Uterus (tissue), 4 donors: Measurements from ENCODE around the gene ADCY2. TPM values are rescaled to one million over a fixed set of nuclear protein-coding genes. Genes with fewer than 3 reads are reported as not detected.

Source experiments
- DNase-seq, 2 donors: peaks; one replicate each; pipeline ENCODE4 v3.0.0-alpha.2; 2019 to 2020
- H3K27ac ChIP-seq, 2 donors: fragments of 200-600 bp; sonication (generic); 1 replicate in 1 of 2; 2 replicates in 1 of 2; pipeline ENCODE4 v1.5.1; 2016 to 2018
- H3K27me3 ChIP-seq, 2 donors: fragments of 200-600 bp; sonication (generic); one replicate each; pipeline ENCODE4 v1.5.1; 2018 to 2019; ENCODE audit warnings: control low read depth in 1 of 2
- H3K36me3 ChIP-seq, 2 donors: fragments of 200-600 bp; sonication (generic); one replicate each; pipeline ENCODE4 v1.5.1; 2019; ENCODE audit warnings: control low read depth in 1 of 2
- H3K4me1 ChIP-seq, 2 donors: fragments of 200-600 bp; sonication (generic); one replicate each; pipeline ENCODE4 v1.5.1; 2018 to 2019; ENCODE audit warnings: control low read depth in 1 of 2
- H3K4me3 ChIP-seq, 2 donors: fragments of 200-600 bp; sonication (generic); 1 replicate in 1 of 2; 2 replicates in 1 of 2; pipeline ENCODE4 v1.5.1; 2018 to 2019; ENCODE audit warnings: mild to moderate bottlenecking in 1 of 2
- H3K9me3 ChIP-seq, 2 donors: fragments of 200-600 bp; sonication (generic); one replicate each; pipeline ENCODE4 v1.5.1; 2019; ENCODE audit warnings: control low read depth in 1 of 2
- POLR2A ChIP-seq, 2 donors: fragments of 450-650 bp; IDR thresholded peaks; one replicate each; pipeline ENCODE4 v1.6.1; 2016; ENCODE audit warnings: antibody characterized with exemption in 2 of 2, mild to moderate bottlenecking in 1 of 2, moderate library complexity in 1 of 2
- intact Hi-C: fragments of 100-400 bp; cut with DNase I; formaldehyde crosslinking; loops from one replicate; pipeline ENCODE4 v1.15.1; 2023; ENCODE audit warnings: low total_unique reads
- total RNA-seq, 4 donors: library from RNA; depleted of rRNA in 3 of 4; stranded (reverse); fragments of >200 nt in 3 of 4; gene quantifications; one replicate each; pipeline versions ENCODE4 v1.1.0 to v1.2.4, GENCODE V29; 2014 to 2023
- TF ChIP-seq, protein P1 (sequence below), 4 experiments: fragments of 200-600 bp in 2 of 4; fragments of 450-650 bp in 2 of 4; sonication (generic) in 2 of 4; IDR thresholded peaks; one replicate each; pipeline ENCODE4 v1.5.1; 2016 to 2019; ENCODE audit warnings: antibody characterized with exemption in 4 of 4, mild to moderate bottlenecking in 2 of 4, moderate library complexity in 1 of 4
- donor health status: DM: yes; HTN: yes; CAD: no.

ADCY2 gene
- total RNA-seq, 4 donors from 2014 or later, result 3.8 to 25.3 (median 4.5) TPM

DNA sequence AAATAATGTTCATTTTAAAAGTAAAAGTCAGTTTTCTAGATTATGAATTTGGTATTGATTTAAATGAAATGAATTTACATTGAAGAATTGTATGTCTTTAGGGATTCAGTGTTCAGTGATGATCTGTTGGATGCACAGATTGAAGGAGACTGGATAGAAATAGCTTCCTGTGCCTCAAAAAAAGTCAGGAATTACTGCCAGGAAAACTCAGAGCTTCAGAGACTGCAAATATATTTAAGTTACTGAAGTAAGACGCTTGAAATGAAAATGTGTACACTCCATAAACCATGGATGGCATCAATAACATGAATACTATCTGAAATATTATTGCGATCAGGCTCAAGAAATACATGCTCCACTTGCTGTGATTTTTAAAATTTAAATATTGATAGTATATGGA, 60.3 kb downstream of the ADCY2 start:
- H3K27me3 ChIP-seq, result no peaks in the 10 kb centered on the region
- TF ChIP-seq, protein P1, sequence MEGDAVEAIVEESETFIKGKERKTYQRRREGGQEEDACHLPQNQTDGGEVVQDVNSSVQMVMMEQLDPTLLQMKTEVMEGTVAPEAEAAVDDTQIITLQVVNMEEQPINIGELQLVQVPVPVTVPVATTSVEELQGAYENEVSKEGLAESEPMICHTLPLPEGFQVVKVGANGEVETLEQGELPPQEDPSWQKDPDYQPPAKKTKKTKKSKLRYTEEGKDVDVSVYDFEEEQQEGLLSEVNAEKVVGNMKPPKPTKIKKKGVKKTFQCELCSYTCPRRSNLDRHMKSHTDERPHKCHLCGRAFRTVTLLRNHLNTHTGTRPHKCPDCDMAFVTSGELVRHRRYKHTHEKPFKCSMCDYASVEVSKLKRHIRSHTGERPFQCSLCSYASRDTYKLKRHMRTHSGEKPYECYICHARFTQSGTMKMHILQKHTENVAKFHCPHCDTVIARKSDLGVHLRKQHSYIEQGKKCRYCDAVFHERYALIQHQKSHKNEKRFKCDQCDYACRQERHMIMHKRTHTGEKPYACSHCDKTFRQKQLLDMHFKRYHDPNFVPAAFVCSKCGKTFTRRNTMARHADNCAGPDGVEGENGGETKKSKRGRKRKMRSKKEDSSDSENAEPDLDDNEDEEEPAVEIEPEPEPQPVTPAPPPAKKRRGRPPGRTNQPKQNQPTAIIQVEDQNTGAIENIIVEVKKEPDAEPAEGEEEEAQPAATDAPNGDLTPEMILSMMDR (IDR thresholded peaks at IDR 0.05), result no peak
- no peak for TF ChIP-seq POLR2A (IDR thresholded peaks at IDR 0.05)
- no peaks in the 10 kb centered on the region for H3K36me3 ChIP-seq
- no peak overlapping the region for H3K4me3 ChIP-seq
- H3K9me3 ChIP-seq, result no peaks in the 10 kb centered on the region
- no peak for DNase-seq
- intact Hi-C loops, result no loop called here
- H3K27ac ChIP-seq, result no peak overlapping the region
- no peaks in the 10 kb centered on the region for H3K4me1 ChIP-seq

DNA sequence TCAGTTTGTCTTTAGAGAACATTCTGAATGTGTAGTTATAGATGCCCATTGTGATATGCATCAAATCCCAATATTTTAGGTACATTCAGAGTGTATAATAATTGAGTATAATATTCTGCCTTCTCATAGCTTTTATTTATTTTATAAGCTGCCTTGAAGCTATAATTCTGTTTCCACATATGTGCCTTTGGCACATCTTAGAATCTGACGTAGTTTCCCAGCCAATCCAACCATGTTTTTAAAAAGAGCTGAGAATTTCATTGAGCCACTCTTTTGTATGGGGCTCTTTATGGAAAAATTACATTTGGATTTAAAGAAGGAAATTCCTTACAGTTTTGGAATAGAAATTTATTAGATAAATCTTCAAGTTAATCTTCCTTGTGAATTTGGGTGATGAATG, 65.4 kb downstream of the ADCY2 start:
- no peaks in the 10 kb centered on the region for H3K9me3 ChIP-seq
- no peak for TF ChIP-seq POLR2A (IDR thresholded peaks at IDR 0.05)
- TF ChIP-seq, protein P1 (IDR thresholded peaks at IDR 0.05), result no peak
- no peaks in the 10 kb centered on the region for H3K36me3 ChIP-seq
- no peak overlapping the region for H3K27ac ChIP-seq
- intact Hi-C loops, result no loop called here
- H3K27me3 ChIP-seq, result no peaks in the 10 kb centered on the region
- no peak for DNase-seq
- H3K4me1 ChIP-seq, result no peaks in the 10 kb centered on the region
- no peak overlapping the region for H3K4me3 ChIP-seq

DNA sequence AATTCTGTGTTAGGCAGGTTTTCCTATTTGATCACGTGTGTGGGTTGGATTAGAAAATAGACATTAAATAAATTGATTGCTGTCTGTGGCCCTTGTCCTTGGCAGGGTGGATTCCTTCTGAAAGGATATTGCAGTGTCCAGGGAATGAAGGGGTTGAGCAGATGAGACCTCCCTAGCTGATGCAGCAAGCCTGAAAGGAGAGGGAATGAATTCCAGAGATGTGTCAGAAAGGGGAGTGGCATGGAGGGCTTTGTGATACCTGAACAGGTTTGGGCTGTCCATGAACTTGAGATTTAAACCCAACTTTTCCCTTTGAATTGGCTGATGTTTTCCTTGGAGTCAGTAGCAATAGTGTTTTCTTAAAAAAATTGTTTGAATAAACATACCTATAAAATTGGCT, 66.8 kb downstream of the ADCY2 start:
- Histone ChIP-seq H3K9me3 (no peaks in the 10 kb centered on the region), H3K4me1 (no peaks in the 10 kb centered on the region), H3K36me3 (no peaks in the 10 kb centered on the region), H3K4me3 (no peak overlapping the region), H3K27ac (no peak overlapping the region), H3K27me3 (no peaks in the 10 kb centered on the region)
- TF ChIP-seq POLR2A (IDR thresholded peaks at IDR 0.05), result no peak
- TF ChIP-seq, protein P1 (IDR thresholded peaks at IDR 0.05), result no peak
- no peak for DNase-seq
- intact Hi-C loops, result no loop called here

DNA sequence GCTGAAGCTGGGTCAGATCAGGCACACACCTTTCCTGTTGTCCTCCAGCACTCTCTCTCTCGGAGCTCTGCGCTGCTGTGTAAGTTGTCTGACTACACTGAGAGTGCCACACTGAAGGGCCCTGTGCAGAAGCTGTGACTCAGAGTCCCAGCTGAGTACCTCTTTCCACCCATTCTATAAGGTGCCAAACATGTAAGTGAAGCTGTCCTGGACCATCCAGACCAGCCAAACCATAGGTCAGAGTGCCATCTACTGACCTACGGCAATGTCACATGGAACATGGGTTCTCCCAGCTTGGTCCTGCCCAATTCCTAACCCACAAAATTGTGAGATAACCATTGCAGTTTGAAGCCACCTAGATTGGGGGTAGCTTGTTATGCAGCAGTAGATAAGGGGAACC, 68.2 kb downstream of the ADCY2 start:
- TF ChIP-seq, protein P1 (IDR thresholded peaks at IDR 0.05), result no peak
- TF ChIP-seq POLR2A (IDR thresholded peaks at IDR 0.05), result no peak
- no peak for DNase-seq
- no peaks in the 10 kb centered on the region for H3K9me3 ChIP-seq
- H3K27me3 ChIP-seq, result no peaks in the 10 kb centered on the region
- H3K4me1 ChIP-seq, result no peaks in the 10 kb centered on the region
- no peak overlapping the region for H3K27ac ChIP-seq
- H3K4me3 ChIP-seq, result no peak overlapping the region
- no peaks in the 10 kb centered on the region for H3K36me3 ChIP-seq
- intact Hi-C loops, result no loop called here

DNA sequence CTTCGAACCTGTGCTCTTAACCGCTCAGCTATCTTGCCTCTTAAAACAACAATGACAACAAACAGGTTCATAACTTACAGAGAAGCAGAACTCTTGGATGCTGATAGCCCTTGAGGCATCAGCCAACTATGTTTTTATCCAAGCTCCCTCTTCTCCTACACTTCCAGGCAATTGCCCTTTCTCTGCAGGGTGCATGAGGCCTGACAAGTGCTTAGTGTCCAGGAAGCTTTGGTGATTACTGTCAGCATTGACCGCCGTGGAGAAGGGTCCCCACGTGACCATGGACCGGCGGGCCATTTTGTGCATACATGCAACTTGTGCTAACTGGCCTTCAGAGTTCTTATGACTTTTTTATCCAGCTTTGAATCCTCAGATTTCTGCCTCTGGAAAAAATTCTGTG, 71.2 kb downstream of the ADCY2 start:
- TF ChIP-seq POLR2A (IDR thresholded peaks at IDR 0.05), result no peak
- TF ChIP-seq, protein P1 (IDR thresholded peaks at IDR 0.05), result no peak
- no peak overlapping the region for H3K27ac ChIP-seq
- no peaks in the 10 kb centered on the region for H3K4me1 ChIP-seq
- no peak for DNase-seq
- intact Hi-C loops, result no loop called here
- no peaks in the 10 kb centered on the region for H3K27me3 ChIP-seq
- H3K36me3 ChIP-seq, result no peaks in the 10 kb centered on the region
- H3K9me3 ChIP-seq, result no peaks in the 10 kb centered on the region
- no peak overlapping the region for H3K4me3 ChIP-seq
